ENCODE measurements around the gene SERPINB6.
"Not testable (repeated sequence)": the region's sequence is repeated elsewhere in the genome, so short reads cannot be mapped to it uniquely, and the experiment has no call there.

The SERPINB6 gene

DNA sequence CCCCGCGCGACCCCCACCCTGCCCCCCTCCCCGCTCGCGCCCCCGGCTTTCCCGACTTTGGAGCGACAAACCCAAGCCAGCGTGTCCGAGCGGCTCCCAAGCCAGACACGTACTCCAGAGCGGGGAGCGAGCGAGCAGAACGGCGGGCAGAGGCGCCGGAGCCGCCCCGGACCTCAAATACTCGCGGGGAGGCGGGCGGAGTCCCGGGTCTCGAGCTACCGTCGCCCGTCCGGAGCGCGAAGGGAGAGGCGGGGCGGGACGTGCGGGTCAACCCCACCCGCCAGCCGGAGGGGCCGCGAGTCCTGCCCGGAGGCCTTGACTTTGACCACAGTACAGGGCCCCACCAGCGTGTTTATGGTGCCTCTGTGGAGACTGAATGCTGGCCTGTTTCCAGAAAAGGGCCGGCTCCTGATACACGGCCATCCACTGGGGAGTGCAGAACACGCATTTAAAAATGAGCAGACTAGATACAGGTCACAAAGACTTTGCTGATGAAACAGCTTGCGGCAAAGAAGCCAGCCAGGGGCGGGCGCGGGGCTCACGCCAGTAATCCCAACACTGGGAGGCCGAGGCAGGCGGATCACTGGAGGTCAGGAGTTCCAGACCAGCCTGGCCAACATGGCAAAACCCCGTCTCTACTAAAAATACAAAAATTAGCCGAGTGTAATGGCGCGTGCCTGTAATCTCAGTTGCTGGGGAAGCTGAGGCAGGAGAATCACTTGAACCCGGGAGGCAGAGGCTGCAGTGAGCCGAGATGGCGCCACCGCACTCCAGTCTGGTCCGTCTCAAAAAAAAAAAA lies at the start of gene SERPINB6:
Gene SERPINB6 (minus strand): TSS at position 148 of the 799 bp plus-strand sequence. CDS start 12,235 bp downstream, outside the sequence.
- peak; percentile 18 for DNase-seq

DNA sequence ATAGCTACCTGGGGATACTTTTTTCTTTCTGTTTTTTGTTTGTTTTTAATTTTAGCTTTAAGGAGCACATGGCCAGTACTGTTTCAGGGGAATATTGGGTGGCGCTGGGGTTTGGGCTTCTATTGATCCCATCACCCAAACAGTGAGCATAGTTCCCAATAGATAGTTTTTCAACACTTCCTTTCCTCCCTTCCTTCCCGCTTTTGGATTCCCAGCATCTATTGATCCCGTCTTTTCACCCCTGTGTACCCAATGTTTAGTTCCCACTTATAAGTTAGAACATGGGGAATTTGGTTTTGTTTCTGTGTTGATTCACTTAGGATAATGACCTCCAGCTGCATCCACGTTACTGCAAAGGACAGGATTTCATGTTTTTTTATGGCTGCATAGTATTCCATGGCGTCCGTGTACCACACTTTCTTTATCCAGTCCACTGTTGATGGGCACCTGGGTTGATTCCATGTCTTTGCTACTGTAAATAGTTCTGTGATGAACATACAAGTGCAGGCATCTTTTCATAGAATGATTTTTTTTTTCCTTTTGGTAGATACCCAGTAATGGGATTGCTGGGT lies 48.5 kb upstream of the SERPINB6 start:
- DNase-seq: no peak

DNA sequence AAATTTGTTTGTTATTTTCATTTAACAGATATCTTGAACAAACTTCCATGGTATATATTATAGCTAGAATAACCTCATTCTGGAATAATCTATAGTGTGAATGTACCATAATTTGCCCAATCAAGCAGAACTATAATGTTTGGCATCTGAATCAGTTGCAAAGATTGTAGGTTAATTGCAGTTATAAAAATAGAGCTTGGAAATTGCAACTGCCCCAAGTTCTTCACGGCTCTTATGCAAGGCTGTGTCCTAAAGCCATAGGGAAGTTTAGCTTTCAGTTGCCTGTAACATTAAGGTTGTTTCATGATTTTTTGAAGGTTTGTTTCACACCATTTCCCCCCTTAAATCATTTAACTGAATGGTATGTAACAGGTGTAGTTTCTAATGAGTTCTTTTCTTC lies 47.7 kb upstream of the SERPINB6 start:
- no peak for DNase-seq

DNA sequence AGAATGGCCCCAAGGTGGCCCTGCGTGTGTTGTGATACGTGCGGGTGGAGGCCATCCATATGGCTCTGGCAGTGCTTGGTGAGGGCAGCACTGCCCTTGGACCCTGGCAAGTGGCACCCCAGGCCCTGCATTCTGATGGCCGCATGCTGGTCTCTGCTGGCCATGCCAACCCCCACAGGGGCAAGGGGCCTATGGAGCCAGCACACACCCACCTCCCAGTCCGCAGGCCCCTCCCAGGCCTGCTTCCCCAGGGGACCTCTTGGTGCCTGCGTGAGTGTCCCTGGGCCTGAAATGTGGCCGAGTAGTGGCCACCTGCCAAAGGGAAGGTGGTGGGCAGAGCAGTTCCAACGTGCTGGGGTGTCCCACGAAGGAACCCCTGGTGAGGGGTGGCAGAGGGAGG lies 45.9 kb upstream of the SERPINB6 start:
- DNase-seq: no peak

DNA sequence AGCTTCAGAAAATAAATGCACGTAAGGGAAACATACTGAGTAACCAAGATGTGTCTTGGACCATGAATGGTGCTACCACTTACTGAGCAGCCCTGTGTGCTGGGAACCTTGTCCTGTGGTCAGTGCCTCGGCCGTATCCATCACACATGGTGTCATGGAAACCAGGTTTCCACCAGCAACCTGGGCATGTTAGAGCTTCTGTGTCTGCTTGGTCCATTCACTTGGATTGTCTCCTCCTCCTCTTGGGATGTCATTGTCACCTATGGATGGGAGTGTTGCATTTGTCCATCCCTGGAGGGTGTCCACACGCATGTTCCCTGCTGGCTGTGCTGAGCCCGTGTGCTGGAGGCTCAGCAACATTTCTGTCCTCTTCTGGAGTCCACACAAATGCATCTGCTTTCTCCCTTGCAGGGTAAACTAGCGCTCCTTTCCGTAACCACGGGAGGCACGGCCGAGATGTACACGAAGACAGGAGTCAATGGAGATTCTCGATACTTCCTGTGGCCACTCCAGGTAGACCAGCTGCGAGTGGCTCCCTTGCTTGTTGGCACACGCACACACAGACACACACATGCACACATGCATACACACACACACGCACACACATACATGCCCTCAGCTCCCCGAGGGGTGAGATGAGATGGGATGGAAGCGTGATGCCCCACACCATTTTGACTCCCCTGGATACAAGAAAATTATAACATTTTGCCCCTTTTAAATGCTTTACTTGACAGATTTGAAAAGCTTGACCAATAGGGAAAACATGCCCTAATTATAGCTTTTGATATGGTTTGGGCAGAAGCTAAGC lies 45.3 kb upstream of the SERPINB6 start:
- DNase-seq: no peak

DNA sequence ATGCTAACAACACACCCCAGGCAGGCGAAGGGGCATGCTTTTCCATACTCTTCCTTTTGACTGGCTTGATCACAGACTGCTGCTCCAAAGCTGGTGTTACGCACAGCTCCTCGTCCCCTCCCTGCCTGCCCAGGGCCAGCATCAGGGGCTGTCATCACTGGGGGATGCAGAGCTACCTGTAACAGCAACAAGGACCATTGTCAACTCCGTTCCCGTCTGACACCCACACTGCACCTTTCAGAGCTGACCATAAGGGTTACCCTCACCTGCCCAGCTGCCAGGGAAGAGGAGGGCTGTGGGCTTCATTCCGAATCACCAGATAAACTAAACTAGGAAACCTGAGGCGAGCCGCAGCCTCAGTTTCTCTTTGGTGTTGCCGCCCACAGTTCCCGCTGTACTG lies 43.8 kb upstream of the SERPINB6 start:
- no peak for DNase-seq

DNA sequence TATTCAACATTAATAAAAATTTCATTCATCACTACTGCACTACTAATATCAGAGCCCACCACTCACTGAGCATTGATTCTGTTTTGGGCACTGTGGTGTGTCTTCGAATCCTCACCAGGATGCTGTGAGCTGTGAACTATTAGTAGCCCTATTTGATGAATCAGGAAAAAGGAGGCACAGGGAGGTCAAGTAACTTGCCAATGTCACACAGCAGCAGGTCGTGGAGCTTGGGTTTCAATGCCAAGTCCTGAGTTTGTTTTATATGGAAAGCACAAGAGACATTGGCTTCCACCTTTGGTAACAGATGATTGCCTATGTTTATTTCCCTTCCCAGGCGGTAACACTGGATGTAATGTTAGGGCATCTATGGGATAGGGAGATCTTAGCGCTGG lies 43.3 kb upstream of the SERPINB6 start:
- no peak for DNase-seq

DNA sequence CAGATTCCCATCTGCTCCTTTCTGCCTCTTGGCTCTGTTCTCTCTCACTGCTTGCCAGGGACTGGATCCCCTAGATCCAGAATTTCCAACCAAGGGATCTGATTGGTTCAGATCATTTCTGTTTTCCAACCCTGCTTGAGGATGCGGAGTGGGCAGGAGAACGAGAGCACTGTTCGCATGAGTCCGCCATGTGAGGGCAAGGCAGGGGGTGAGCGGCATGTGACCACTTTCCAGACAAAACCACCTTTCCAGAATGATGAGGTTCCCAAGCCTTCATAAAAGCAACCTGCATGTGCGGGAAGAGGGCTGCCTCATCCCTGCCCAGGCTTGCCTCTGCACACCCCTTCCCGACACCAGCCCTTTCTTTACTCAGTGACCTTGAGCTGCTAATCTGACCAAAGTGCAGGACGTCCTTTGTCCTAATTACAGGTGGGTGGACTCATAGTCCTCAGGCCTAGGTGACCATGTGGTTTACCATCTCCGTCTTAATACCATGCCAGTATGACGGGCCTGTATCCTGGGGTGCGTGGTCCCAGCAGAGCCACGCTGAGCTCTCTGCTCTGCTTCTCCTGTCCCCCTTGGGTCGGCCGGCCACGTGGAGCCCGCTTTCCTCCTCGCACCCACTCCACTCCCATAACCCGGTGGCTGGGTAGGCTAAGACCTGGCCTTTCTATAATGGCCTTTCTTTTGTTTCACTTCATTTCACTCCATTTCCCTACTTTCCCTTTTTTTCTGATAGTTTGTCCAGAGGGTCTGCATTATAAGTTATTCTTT lies 42.7 kb upstream of the SERPINB6 start:
- DNase-seq: no peak

DNA sequence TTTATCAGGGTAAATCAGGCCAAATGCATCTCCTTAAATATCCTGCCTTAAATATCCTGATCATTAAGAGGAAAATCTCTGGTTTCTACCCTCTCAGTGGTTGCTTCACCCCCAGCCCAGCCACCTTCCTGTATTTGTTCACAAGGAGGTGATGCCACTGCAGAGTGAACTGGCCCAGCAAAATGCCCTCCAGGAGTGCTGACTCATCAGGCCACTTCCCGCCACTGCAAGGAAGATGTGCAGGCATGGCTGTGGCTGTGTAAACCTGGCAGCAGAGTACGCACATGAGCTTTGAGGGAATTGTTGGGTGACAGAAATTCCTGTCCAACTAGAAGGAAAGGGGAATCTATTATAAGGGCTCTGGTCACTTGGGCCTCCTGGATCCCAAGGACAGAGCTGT lies 42.1 kb upstream of the SERPINB6 start:
- no peak for DNase-seq

DNA sequence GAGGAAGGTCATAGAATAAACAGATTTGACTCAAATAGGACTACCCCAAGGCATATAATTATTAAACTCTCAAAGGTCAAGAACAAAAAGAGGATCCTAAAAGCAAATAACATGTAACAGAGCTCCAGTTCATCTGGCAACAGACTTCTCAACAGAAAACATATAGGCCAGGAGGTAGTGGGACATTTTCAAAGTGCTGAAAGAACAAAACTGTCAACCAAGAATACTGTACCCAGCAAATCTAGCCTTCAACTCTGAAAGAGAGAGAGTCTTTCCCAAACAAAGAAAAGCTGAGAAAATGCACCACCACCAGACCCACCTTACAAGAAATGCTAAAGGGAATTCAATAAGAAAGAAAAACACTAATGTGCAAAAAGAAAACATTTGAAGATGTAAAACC lies 40.2 kb upstream of the SERPINB6 start:
- no peak for DNase-seq

DNA sequence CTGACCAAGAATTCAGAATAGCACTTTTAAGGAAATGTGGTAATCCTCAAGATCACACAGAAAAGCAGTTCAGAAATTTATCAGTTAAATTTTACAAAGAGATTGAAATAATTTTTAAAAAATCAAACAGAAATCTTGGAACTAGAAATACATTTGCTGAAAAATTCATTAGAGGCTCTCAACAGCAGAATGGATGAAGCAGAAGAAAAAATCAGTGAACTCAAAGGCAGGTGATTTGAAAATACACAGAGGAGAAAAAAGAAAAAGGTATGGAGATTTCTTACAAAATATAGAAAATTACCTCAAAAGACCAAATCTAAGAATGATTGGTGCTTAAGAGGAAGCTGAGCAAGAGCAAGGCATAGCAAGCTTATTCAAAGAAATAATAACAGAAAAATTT lies 39.8 kb upstream of the SERPINB6 start:
- no peak for DNase-seq

DNA sequence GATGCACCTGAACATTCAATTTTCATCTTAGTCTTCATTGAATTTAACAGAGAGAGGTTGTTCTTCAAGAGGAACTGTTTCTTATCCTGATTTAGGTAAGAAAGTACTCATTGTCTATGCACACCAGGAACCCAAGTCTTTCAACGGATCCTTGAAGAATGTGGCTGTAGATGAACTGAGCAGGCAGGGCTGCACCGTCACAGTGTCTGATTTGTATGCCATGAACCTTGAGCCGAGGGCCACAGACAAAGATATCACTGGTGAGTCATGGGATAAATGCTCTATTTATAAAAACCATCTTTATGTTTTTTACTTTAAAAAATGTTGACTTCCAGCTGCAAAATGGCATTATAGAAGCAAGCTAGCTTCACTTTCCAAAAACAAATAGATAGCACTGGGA lies 38.6 kb upstream of the SERPINB6 start:
- DNase-seq: no peak

DNA sequence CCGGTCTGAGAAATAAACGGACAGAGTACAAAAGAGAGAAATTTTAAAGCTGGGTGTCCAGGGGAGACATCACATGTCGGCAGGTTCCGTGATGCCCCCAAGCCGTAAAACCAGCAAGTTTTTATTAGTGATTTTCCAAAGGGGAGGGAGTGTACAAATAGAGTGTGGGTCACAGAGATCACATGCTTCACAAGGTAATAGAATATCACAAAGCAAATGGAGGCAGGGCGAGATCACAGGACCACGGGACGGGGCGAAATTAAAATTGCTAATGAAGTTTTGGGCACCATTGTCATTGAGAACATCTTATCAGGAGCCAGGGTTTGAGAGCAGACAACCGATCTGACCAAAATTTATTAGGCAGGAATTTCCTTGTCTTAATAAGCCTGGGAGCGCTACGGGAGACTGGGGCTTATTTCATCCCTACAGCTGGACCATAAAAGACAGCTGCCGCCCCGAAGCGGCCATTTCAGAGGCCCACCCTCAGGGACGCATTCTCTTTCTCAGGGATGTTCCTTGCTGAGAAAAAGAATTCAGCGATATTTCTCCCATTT lies 37.4 kb upstream of the SERPINB6 start:
- not testable (repeated sequence) for DNase-seq

DNA sequence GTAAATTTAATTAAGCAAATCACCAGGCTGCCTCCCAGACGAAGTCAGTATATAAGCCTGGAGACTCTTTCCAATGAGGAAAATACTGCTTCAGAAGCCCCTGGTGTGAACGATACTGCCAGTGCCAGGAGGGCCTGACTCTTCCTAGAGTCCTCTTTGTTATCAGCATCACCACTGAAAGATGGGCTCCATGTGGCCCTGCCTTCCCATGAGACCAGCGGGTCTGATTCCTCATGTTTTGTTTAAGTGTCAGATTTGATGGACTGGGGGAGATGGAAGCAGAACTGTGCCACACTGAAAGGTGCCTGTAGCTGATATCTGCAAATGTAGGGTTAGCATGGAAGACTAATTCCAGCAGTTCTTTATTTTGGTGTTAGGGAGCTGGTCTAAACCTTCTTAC lies 36.2 kb upstream of the SERPINB6 start:
- DNase-seq: no peak

DNA sequence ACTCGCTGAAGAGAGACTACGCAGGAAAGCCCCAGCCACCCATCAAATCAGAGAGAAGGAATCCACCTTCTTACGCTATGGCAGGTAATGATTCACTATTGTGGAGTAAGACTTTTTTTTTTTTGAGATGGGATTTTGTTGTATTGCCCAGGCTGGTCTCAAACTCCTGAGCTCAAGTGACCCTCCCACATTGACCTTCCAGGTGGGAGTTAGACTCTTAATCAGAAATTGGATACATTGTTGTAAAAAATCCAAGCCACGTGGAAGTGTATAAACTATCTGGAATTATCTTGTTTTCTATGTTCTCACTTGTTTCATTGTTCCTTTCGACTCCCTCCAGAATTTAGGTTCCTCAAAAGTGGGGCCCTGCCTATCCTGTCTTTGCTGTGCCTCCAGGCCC lies 35.1 kb upstream of the SERPINB6 start:
- no peak for DNase-seq

DNA sequence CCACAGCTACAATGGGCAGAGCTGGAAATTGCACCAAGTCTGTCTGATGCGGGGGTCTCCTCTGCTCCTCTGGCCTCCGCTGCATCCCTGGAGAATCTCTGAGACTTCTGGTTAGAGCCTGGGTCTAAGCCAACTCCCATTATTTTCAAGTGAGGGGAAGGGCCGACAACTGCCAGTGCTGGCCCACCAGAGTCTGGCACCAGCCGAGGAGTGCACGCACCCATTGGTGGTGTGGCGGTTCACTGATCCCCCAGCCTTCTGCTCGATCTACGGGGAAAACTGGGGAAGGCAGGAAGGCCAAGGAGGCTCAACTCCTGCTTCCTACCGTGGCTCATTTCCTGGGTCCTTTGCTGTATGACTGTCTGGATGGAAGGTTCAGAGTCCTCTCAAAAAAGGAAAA lies 34.5 kb upstream of the SERPINB6 start:
- DNase-seq: no peak

DNA sequence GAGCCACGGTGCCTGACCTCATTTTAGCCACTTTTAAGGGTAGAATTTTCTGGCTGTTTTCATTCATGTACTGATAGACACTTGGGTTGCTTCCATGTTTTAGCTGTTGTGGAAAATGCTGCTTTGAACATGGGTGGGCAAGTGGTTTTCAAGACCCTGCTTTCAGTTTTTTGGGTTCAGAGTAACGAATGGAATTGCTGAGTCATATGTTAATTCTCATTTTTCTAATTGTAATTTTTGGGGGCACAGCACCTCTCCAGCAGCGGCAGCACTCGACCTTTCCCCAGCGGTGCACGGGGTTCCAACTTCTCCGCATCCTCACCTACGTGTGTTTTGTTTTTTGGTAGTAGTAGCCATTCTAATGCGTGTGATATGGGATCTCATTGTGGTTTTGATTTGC lies 33.7 kb upstream of the SERPINB6 start:
- no peak for DNase-seq

DNA sequence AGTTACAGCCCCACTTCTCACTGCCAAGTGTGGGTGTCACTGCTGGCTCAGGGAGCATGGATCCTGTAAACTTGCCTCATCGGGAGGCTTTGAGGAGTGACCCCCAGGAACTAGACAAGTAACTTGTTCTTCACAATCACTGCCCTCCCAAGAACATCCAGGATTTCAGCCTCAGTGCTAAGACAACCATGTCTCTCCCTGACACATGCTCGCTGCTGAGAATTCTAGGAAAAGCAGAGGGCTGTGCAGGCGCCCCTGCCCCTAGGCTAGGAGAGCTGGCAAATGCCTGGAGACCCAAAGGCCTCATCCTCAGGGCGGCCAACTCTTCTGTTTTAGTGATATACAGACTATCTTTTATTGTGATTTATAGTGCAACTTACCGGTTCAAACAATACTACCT lies 31.9 kb upstream of the SERPINB6 start:
- not testable (repeated sequence) for DNase-seq

DNA sequence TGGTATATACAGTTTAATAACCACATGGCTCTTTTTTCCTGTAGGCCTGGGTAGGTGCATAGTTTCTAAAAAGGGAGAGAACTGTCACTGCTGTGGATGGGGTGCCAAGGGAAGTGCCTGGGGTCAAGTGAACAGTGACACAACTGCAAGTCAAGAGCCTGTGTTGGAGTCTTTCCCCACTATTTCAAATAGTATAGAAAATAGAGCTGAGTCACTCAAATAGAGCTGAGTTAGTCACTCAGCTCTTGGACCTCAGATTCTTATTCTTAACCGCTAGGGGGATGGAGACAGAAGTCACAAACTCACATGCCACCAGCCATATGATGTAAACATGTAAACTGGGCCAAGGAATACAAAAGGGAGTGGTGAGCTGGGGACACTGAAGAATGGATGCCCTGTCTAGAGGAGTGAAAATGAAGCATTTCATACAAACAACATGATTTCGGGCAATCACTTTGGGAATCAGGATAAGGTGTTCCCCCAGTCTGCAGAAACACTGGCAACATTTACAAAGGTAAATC lies 30.5 kb upstream of the SERPINB6 start:
- DNase-seq: peak; percentile 34

DNA sequence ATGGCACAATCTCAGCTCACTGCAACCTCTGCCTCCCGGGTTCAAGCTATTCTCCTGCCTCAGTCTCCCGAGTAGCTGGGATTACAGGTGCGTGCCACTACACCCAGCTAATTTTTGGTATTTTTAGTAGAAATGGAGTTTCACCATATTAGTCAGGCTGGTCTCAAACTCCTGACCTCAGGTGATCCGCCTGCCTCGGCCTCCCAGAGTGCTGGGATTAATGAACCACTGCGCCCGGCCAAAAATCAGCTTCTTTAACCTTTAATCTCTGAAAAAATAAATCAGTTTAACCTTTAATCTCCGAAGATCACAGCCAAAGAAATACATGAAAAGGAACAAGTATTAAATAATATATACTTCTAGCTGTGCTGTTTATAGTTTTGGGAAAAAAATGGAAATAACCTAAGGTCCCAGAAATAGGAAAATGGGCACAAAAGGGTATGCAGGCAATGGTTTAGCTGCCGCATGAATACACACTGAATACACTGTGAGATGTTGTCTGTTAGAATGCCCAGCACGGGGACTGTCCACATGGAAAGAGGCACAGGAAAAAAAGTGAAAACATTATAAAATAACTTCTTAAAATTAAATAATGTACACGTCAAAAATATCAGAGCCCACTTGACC lies 29.9 kb upstream of the SERPINB6 start:
- DNase-seq: no peak

DNA sequence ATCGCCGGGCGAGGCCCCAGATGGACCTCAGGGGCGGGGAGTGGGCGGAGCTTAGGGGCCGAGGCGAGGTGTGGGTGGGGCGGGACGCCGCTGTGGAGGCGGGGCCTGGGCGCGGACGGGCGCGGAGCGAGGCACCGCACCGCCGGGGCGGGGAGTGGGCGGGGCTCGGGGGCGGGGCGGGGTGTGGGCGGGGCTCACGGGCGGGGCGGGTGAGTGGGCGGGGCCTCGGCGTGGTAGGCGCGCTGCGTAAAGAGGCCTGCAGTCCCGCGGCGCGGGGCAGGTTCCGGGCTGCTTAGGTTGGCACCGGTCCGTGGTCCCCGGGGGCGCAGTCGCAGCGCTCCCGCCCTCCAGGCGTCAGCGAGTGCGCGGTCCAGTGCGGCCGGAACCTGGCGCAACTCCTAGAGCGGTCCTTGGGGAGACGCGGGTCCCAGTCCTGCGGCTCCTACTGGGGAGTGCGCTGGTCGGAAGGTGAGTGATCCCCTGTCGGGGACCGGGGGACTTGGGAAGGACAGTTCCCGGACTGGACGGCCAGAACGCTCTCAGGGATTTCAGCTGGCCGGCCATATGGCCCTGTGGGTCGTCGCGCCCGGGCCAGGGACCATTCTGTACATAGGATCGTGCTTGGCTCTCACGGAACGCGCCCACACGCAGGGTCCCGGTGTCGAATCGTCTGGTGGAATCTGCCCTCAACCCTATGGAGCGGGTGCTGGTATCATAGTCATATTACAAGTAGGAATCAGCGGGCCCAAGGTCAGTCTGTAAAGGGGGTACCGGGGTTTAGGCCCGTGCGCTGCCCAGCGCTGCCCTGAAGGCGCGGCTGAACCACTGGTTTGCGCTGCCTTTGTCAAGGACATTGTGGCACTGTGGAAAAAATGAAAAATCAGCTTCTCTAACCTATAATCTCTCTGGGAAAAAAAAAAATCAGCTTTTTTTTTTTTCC lies 28.5 kb upstream of the SERPINB6 start, which contains the start of gene NQO2:
Gene NQO2 (plus strand): TSS at position 277 of the 940 bp plus-strand sequence. CDS start 6,659 bp downstream, outside the sequence.
- DNase-seq: peak; percentile 82
